Fibroblast of mammary gland (primary cell): ENCODE data around the gene RBM20.

ENCODE experiments used
- DNase-seq: peaks from one replicate; pipeline ENCODE4 v3.0.0-alpha.2; 2010; ENCODE audit warnings: low read depth
- H3K4me3 ChIP-seq: 2 replicates; pipeline ENCODE4 v1.5.1; 2011; ENCODE audit warnings: low read depth, mild to moderate bottlenecking, low read length, moderate library complexity; ENCODE audit not compliant: control insufficient read depth
- CTCF ChIP-seq: conservative IDR thresholded peaks from 2 replicates; pipeline ENCODE4 v1.5.1; 2011; ENCODE audit warnings: low read depth, low read length, inconsistent platforms; ENCODE audit not compliant: control insufficient read depth, insufficient read depth

Gene RBM20

DNA sequence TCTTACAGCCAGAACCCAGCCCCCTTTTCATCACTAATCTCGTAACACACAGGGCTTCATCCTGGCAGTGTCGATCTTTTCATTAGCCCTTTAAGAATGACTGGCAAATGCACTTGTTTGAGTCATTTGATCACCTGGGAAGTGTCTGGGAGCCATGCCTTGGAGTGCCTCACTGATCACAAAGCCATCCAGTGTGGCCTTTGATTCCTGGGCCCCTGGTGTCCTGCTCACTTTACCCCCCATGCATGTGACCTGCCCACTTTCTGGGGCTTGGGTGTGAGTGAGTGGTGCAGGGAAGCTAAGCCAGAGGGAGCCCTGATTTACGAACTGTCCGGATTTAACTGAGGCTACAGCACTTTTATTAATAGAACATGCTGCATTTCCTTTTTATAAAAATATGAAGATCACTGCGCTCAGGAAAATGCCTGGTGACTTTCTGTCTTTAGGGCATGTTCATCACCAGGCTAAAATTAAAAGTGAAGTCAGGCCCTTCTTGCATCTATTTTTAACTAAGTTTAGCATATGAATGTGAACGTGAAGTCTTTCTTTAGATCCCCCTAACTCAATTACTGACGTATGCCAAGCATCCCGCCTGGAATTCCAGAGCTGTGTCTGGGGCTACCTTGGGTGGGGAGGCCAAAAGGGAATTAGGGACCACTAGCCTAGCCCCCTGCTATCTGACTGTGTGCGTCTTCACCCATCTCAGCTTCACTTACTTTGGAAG lies 23.6 kb downstream of the RBM20 start:
- no peak for DNase-seq
- no peak overlapping the region for H3K4me3 ChIP-seq
- TF ChIP-seq CTCF, result no peak

GRCh38 chr10:110668443-110668842 lies 24.3 kb downstream of the RBM20 start:
- H3K4me3 ChIP-seq, result no peak overlapping the region
- no peak for DNase-seq
- TF ChIP-seq CTCF, result no peak

DNA sequence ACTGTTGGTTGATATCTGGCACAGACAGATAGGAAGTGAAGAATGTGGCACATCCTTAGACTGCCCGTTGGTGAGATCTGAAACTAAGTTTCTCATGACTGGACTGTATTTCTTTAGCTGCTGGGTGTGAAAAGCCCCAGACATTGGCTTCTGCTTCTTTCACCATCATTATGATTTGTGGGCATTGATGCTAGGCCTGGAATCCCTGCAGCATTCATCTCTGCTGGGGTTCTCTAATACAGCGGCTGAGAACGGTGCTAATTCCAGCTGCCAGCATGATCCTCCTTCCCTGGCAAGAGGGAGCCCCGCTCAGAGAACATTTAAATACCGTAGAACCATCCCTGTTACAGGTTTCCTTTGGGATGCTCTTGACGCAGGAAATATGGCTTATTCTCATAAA lies 26.2 kb downstream of the RBM20 start:
- DNase-seq, result no peak
- TF ChIP-seq CTCF, result no peak
- H3K4me3 ChIP-seq, result no peak overlapping the region

GRCh38 chr10:110671788-110672579 lies 27.8 kb downstream of the RBM20 start:
- peak; percentile 59 for DNase-seq
- H3K4me3 ChIP-seq, result peak overlapping the region; percentile 68
- TF ChIP-seq CTCF, result peak; percentile 91

GRCh38 chr10:110672580-110672919 lies 28.4 kb downstream of the RBM20 start:
- no peak for TF ChIP-seq CTCF
- H3K4me3 ChIP-seq, result peak overlapping the region; percentile 68
- no peak for DNase-seq

DNA sequence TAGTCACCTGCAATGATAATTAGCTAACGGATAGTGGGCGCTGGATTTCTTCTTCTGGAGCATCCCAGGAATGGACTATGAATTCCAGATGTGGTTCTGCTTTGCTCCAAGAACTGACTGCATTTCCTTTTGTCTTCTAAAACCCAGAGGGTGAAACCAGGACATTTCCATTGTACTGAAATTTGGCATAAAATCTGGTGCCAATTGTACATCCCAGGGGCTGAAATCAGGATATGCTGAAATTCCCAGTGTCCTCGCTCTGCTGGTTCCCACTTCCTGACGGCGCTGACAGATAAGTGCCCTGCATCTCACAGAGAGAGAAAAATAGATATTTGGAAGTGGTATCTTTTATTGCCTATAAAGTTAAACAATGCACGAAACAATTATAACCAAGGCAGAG lies 31.9 kb downstream of the RBM20 start:
- TF ChIP-seq CTCF, result no peak
- DNase-seq, result no peak
- H3K4me3 ChIP-seq, result no peak overlapping the region
